Measurements from ENCODE around the gene TNK2.

Gene TNK2

GRCh38 chr3:195895078-195895860 is 13.1 kb downstream of the TNK2 start:
- peak; percentile 79 for TF ChIP-seq CTCF (IDR thresholded peaks at IDR 0.05; ENCODE audit: borderline replicate concordance, insufficient read depth, low read depth, low read length)
- peak overlapping the region; percentile 88 for H3K4me3 ChIP-seq (ENCODE audit: low read depth, low read length)

- TF ChIP-seq CTCF (IDR thresholded peaks at IDR 0.05; ENCODE audit: borderline replicate concordance, insufficient read depth, low read depth, low read length) = no peak
- H3K4me3 ChIP-seq (ENCODE audit: low read depth, low read length) = no peak overlapping the region
Measured at GRCh38 chr3:195893916-195894465, 14.4 kb downstream of the TNK2 start.

GRCh38 chr3:195893516-195893915 is 14.8 kb downstream of the TNK2 start:
- no peak overlapping the region for H3K4me3 ChIP-seq (ENCODE audit: low read depth, low read length)
- TF ChIP-seq CTCF (IDR thresholded peaks at IDR 0.05; ENCODE audit: borderline replicate concordance, insufficient read depth, low read depth, low read length) = no peak

GRCh38 chr3:195893044-195893395 is 15.3 kb downstream of the TNK2 start:
- no peak overlapping the region for H3K4me3 ChIP-seq (ENCODE audit: low read depth, low read length)
- TF ChIP-seq CTCF (IDR thresholded peaks at IDR 0.05; ENCODE audit: borderline replicate concordance, insufficient read depth, low read depth, low read length) = no peak

- no peak for TF ChIP-seq CTCF (IDR thresholded peaks at IDR 0.05; ENCODE audit: borderline replicate concordance, insufficient read depth, low read depth, low read length)
- no peak overlapping the region for H3K4me3 ChIP-seq (ENCODE audit: low read depth, low read length)
Measured at GRCh38 chr3:195892105-195893043, 16.0 kb downstream of the TNK2 start.

- no peak overlapping the region for H3K4me3 ChIP-seq (ENCODE audit: low read depth, low read length)
- no peak for TF ChIP-seq CTCF (IDR thresholded peaks at IDR 0.05; ENCODE audit: borderline replicate concordance, insufficient read depth, low read depth, low read length)
Measured at GRCh38 chr3:195891431-195892104, 16.8 kb downstream of the TNK2 start.
